Renal pelvis (tissue), 4 donors: ENCODE data around the gene TENM3. TPM values are rescaled to one million over a fixed set of nuclear protein-coding genes. Genes with fewer than 3 reads are reported as not detected.

ENCODE experiments used
- DNase-seq: peaks from one replicate; pipeline ENCODE4 v3.0.0-alpha.2; 2013
- polyA plus RNA-seq, 3 donors: library from polyadenylated mRNA; unstranded; fragments of 120-200 nt; gene quantifications; one replicate each; pipeline ENCODE4 v1.2.1, GENCODE V29; 2013; ENCODE audit not compliant: insufficient read length in 3 of 3

The TENM3 gene
- polyA plus RNA-seq, 3 donors: 17.4 to 21.5 (median 20.5) TPM

- DNase-seq: no peak
Measured at GRCh38 chr4:182842759-182843390, 599.7 kb downstream of the TENM3 start.

- DNase-seq: no peak
Measured at GRCh38 chr4:182843808-182844325, 600.7 kb downstream of the TENM3 start.

- no peak for DNase-seq
Measured at GRCh38 chr4:182845618-182846017, 602.4 kb downstream of the TENM3 start.

GRCh38 chr4:182846036-182846435 lies 602.8 kb downstream of the TENM3 start:
- no peak for DNase-seq

- DNase-seq: no peak
Measured at GRCh38 chr4:182847576-182848450, 604.6 kb downstream of the TENM3 start.

GRCh38 chr4:182848685-182849084 lies 605.5 kb downstream of the TENM3 start:
- DNase-seq: no peak
